Mucosa of descending colon (tissue), 3 donors: ENCODE results near the gene CHST1. TPM values are rescaled to one million over a fixed set of nuclear protein-coding genes. Genes with fewer than 3 reads are reported as not detected.

Experiments
- ATAC-seq: fragments of 200-7000 bp; cut with Tn5 transposase; one replicate; pipeline ENCODE4 v1.9.1; 2020; ENCODE audit warnings: mild to moderate bottlenecking, moderate library complexity
- DNase-seq, 3 donors: peaks; one replicate each; pipeline ENCODE4 v3.0.0-alpha.2; 2020
- H3K36me3 ChIP-seq: fragments of 200-600 bp; one replicate; pipeline ENCODE4 v1.8.0; 2021; ENCODE audit warnings: low read depth, mild to moderate bottlenecking
- H3K4me1 ChIP-seq: fragments of 200-600 bp; one replicate; pipeline ENCODE4 v1.8.0; 2021; ENCODE audit warnings: low read depth, mild to moderate bottlenecking
- H3K4me3 ChIP-seq: fragments of 200-600 bp; one replicate; pipeline ENCODE4 v1.8.0; 2021; ENCODE audit warnings: mild to moderate bottlenecking
- H3K9me3 ChIP-seq: fragments of 200-600 bp; one replicate; pipeline ENCODE4 v1.8.0; 2021; ENCODE audit warnings: mild to moderate bottlenecking
- CTCF ChIP-seq: fragments of 200-600 bp; IDR thresholded peaks from one replicate; pipeline ENCODE4 v1.8.0; 2022; ENCODE audit warnings: antibody characterized with exemption, mild to moderate bottlenecking
- intact Hi-C, 2 donors: fragments of 100-400 bp; cut with DNase I in 1 of 2; cut with micrococcal nuclease in 1 of 2; formaldehyde crosslinking; loops; one replicate each; pipeline versions ENCODE4 v1.11.0 to v1.11.1; 2022; cut with DNase I, micrococcal nuclease
- total RNA-seq, 3 donors: library from RNA; stranded (reverse); fragmentation: NEBNext Ultra II Directional in 2 of 3; extraction: Animal tissue kit (Norgen Biotek cat#: 25700) in 2 of 3; gene quantifications; one replicate each; pipeline versions ENCODE4 v1.2.1 to v1.2.4, GENCODE V29; 2021 to 2023
- donor health status: DM: no; HTN: no; CAD: no; lungs with moderate emphysema.
- donor health status: DM: no; HTN: no; CAD: no.
- donor health status: DM: no; HTN: yes; CAD: no.

The CHST1 gene
- total RNA-seq, 3 donors from 2014 or later: 0.58 to 2.8 (median 1.4) TPM

DNA sequence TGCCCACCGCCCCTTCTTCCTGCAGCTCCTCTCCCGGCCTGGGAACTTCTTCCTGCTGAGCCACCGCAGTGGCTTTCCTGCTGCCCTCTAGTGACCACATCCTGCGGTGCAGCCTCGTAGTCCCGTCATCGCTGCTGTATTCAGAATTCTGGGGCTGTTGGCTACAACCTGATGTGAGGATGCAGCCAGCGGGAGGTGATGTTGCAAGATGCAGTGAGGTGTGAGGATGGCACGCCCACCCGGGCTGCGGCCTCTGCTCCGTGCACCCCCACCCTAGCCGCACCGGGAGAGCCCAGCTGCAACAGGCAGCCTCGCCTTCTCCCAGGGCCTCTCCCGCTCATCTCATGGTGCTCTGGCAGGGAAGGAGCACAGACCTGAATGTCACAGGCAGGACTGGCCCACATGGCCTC, 10.1 kb downstream of the CHST1 start:
- Histone ChIP-seq H3K36me3 (no peaks in the 10 kb centered on the region), H3K4me1 (no peaks in the 10 kb centered on the region), H3K9me3 (no peaks in the 10 kb centered on the region), H3K4me3 (no peak overlapping the region)
- intact Hi-C loops: loop anchor here in 1 of 2 donors (10.0 kb wide), 1 partner anchor 281 kb away; no protein-coding TSS in a partner anchor
- TF ChIP-seq CTCF: peak; percentile 87
- ATAC-seq (peak; percentile 77), DNase-seq (peak in 2 of 3 donors; percentile 76 to 79)

DNA sequence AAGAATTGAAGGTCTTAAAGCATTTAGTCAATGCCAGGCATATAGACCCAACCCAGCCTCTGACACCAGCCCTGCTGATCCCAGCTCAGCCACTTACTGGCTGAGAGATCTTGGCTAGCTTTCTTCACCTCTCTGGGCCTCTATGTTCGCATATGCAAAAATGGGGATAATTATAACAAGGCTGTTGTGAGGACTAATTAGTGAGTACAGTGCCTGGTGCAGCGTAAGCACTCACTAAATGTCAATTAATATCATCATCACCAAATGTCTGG, 10.5 kb downstream of the CHST1 start:
- TF ChIP-seq CTCF: no peak
- no peak for ATAC-seq
- intact Hi-C loops: loop anchor here in 1 of 2 donors (10.0 kb wide), 1 partner anchor 280 kb away; no protein-coding TSS in a partner anchor

GRCh38 chr11:45654231-45655011, 11.0 kb downstream of the CHST1 start:
- H3K4me1 ChIP-seq: no peaks in the 10 kb centered on the region
- no peaks in the 10 kb centered on the region for H3K36me3 ChIP-seq
- H3K9me3 ChIP-seq: no peaks in the 10 kb centered on the region
- no peak for DNase-seq
- no peak for TF ChIP-seq CTCF
- intact Hi-C loops: loop anchor here (5.0 to 10.0 kb wide), 2 partner anchors 280 to 282 kb away; no protein-coding TSS in a partner anchor
- ATAC-seq: no peak
- no peak overlapping the region for H3K4me3 ChIP-seq

More for the DNA sequence above, 10.5 kb downstream of the CHST1 start:
- no peaks in the 10 kb centered on the region for H3K36me3 ChIP-seq
- H3K4me1 ChIP-seq: no peaks in the 10 kb centered on the region
- no peak overlapping the region for H3K4me3 ChIP-seq
- no peak for DNase-seq
- H3K9me3 ChIP-seq: no peaks in the 10 kb centered on the region

DNA sequence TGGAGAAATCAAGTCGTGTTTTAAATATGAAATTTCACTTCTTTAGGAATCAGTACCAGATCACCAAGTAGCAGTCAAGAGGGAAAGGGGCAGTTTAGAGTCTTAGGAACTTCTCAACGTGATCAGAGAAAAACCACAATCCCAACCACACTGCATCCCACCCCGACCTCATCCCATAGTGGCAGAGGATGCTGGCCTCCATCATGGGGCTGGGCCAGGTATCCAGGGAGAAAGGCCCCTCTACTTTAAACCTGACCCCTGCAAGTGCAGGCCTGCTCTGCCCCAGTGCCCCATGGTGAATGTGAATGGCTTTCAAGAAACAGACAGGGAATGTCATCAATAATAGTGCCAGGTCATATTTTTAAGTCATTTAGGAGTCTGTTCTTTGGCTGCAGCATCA, 12.1 kb downstream of the CHST1 start:
- intact Hi-C loops: loop anchor here (5.0 to 10.0 kb wide), 2 partner anchors 278 to 281 kb away; no protein-coding TSS in a partner anchor
- no peak for DNase-seq

GRCh38 chr11:45652781-45653180, 12.6 kb downstream of the CHST1 start:
- H3K4me3 ChIP-seq: no peak overlapping the region
- H3K36me3 ChIP-seq: no peaks in the 10 kb centered on the region
- intact Hi-C loops: loop anchor here (5.0 to 10.0 kb wide), 2 partner anchors 278 to 280 kb away; no protein-coding TSS in a partner anchor
- DNase-seq (no peak), ATAC-seq (no peak)
- no peak for TF ChIP-seq CTCF
- no peaks in the 10 kb centered on the region for H3K4me1 ChIP-seq
- no peaks in the 10 kb centered on the region for H3K9me3 ChIP-seq

More for the DNA sequence above, 12.1 kb downstream of the CHST1 start:
- H3K9me3 ChIP-seq: no peaks in the 10 kb centered on the region
- no peaks in the 10 kb centered on the region for H3K36me3 ChIP-seq
- no peak for TF ChIP-seq CTCF
- H3K4me1 ChIP-seq: no peaks in the 10 kb centered on the region
- H3K4me3 ChIP-seq: no peak overlapping the region
- ATAC-seq: no peak
